WTC11 (cell line): ENCODE measurements around the gene PLA2G4E. TPM values are rescaled to one million over a fixed set of nuclear protein-coding genes. Genes with fewer than 3 reads are reported as not detected.

Experiments used
- ATAC-seq: fragments of 200-7000 bp; cut with Tn5 transposase; 2 replicates; pipeline ENCODE4 v1.10.0; 2021; ENCODE audit warnings: mild to moderate bottlenecking, moderate library complexity
- CTCF ChIA-PET: fragments of 300-600 bp; sonication (Branson Sonifier 250); formaldehyde crosslinking; loops from one replicate; lab custom pipeline; 2021; ENCODE audit warnings: antibody characterized with exemption; lab: Charles Lee
- POLR2A ChIA-PET: fragments of 350-600 bp; sonication (Branson Sonifier 250); formaldehyde crosslinking; loops from one replicate; lab custom pipeline; 2021; ENCODE audit warnings: antibody characterized with exemption; lab: Charles Lee
- DNase-seq: peaks from one replicate; pipeline ENCODE4 v3.0.0; 2021; ENCODE audit warnings: low spot score
- H3K27ac Mint-ChIP-seq: 2 replicates; pipeline ENCODE4 v1.8.0; 2021; ENCODE audit warnings: mixed read lengths
- H3K27me3 Mint-ChIP-seq: 2 replicates; pipeline ENCODE4 v1.8.0; 2021; ENCODE audit warnings: low read depth, mild to moderate bottlenecking, moderate library complexity, mixed read lengths
- H3K36me3 Mint-ChIP-seq: 2 replicates; pipeline ENCODE4 v1.8.0; 2021; ENCODE audit warnings: mixed read lengths
- H3K4me1 Mint-ChIP-seq: 2 replicates; pipeline ENCODE4 v1.8.0; 2022; ENCODE audit warnings: mixed read lengths
- H3K4me3 Mint-ChIP-seq: 2 replicates; pipeline ENCODE4 v1.8.0; 2021; ENCODE audit warnings: mild to moderate bottlenecking, moderate library complexity, mixed read lengths
- H3K9me3 Mint-ChIP-seq: 2 replicates; pipeline ENCODE4 v1.8.0; 2021; ENCODE audit warnings: mixed read lengths
- ATF1 ChIP-seq: sonication (generic); formaldehyde crosslinking; IDR thresholded peaks from 2 replicates; pipeline ENCODE4 v1.8.1; 2023; ENCODE audit warnings: mild to moderate bottlenecking, moderate library complexity, missing genetic modification reagents
- ATF6 ChIP-seq: sonication (generic); formaldehyde crosslinking; IDR thresholded peaks from 2 replicates; pipeline ENCODE4 v1.8.1; 2023; ENCODE audit warnings: mild to moderate bottlenecking, missing genetic modification reagents
- CTCF ChIP-seq: fragments of 200-600 bp; IDR thresholded peaks from 2 replicates; pipeline ENCODE4 v1.8.0; 2022; ENCODE audit warnings: antibody characterized with exemption
- ELF4 ChIP-seq: sonication (generic); formaldehyde crosslinking; IDR thresholded peaks from 2 replicates; pipeline ENCODE4 v1.8.1; 2022; ENCODE audit warnings: low read depth, mild to moderate bottlenecking, moderate library complexity, missing genetic modification reagents
- ERG ChIP-seq: fragments of 250-450 bp; sonication (Bioruptor Pico); IDR thresholded peaks from 2 replicates; pipeline ENCODE4 v1.8.0; 2021; ENCODE audit warnings: mild to moderate bottlenecking
- FOXJ3 ChIP-seq: sonication (generic); formaldehyde crosslinking; IDR thresholded peaks from 2 replicates; pipeline ENCODE4 v1.9.0; 2021; ENCODE audit warnings: missing genetic modification reagents, mild to moderate bottlenecking, borderline replicate concordance
- GTF2I ChIP-seq: fragments of 250-450 bp; sonication (Bioruptor Pico); conservative IDR thresholded peaks from 2 replicates; pipeline ENCODE4 v1.4.0; 2021; ENCODE audit warnings: mild to moderate bottlenecking
- HMGA2 ChIP-seq: fragments of 250-450 bp; sonication (Bioruptor Pico); IDR thresholded peaks from 2 replicates; pipeline ENCODE4 v1.4.0; 2021; ENCODE audit warnings: mild to moderate bottlenecking, moderate library complexity
- KAT7 ChIP-seq: sonication (generic); formaldehyde crosslinking; IDR thresholded peaks from 2 replicates; pipeline ENCODE4 v1.8.1; 2023; ENCODE audit warnings: missing genetic modification reagents, mild to moderate bottlenecking, borderline replicate concordance
- MAX ChIP-seq: sonication (generic); formaldehyde crosslinking; IDR thresholded peaks from 2 replicates; pipeline ENCODE4 v1.8.0; 2022; ENCODE audit warnings: mild to moderate bottlenecking, missing genetic modification reagents
- MLX ChIP-seq: sonication (generic); formaldehyde crosslinking; IDR thresholded peaks from 2 replicates; pipeline ENCODE4 v1.8.1; 2023; ENCODE audit warnings: mild to moderate bottlenecking, missing genetic modification reagents, moderate library complexity
- MXD4 ChIP-seq: fragments of 250-450 bp; sonication (Bioruptor Pico); IDR thresholded peaks from 2 replicates; pipeline ENCODE4 v1.8.0; 2021; ENCODE audit warnings: mild to moderate bottlenecking, moderate library complexity, borderline replicate concordance
- NFATC4 ChIP-seq: fragments of 250-450 bp; sonication (Bioruptor Pico); IDR thresholded peaks from 2 replicates; pipeline ENCODE4 v1.9.0; 2021; ENCODE audit warnings: mild to moderate bottlenecking
- PRDM15 ChIP-seq: sonication (generic); formaldehyde crosslinking; IDR thresholded peaks from 2 replicates; pipeline ENCODE4 v1.8.0; 2022; ENCODE audit warnings: missing genetic modification reagents
- SMAD3 ChIP-seq: sonication (generic); formaldehyde crosslinking; IDR thresholded peaks from 2 replicates; pipeline ENCODE4 v1.8.0; 2022; ENCODE audit warnings: missing genetic modification reagents, mild to moderate bottlenecking, borderline replicate concordance
- SP1 ChIP-seq: sonication (generic); formaldehyde crosslinking; conservative IDR thresholded peaks from 2 replicates; pipeline ENCODE4 v1.8.1; 2022; ENCODE audit warnings: missing genetic modification reagents
- TEAD1 ChIP-seq: sonication (generic); formaldehyde crosslinking; IDR thresholded peaks from 2 replicates; pipeline ENCODE4 v1.8.0; 2022; ENCODE audit warnings: mild to moderate bottlenecking, missing genetic modification reagents
- TEAD4 ChIP-seq: sonication (generic); formaldehyde crosslinking; IDR thresholded peaks from 2 replicates; pipeline ENCODE4 v1.8.0; 2022; ENCODE audit warnings: mild to moderate bottlenecking, missing genetic modification reagents
- ZNF138 ChIP-seq: sonication (generic); formaldehyde crosslinking; conservative IDR thresholded peaks from 2 replicates; pipeline ENCODE4 v1.8.1; 2022; ENCODE audit warnings: mild to moderate bottlenecking, moderate library complexity, missing genetic modification reagents
- ZNF232 ChIP-seq: sonication (generic); formaldehyde crosslinking; IDR thresholded peaks from 2 replicates; pipeline ENCODE4 v1.8.0; 2022; ENCODE audit warnings: mild to moderate bottlenecking, missing genetic modification reagents
- ZNF281 ChIP-seq: sonication (generic); formaldehyde crosslinking; IDR thresholded peaks from 2 replicates; pipeline ENCODE4 v1.8.0; 2023; ENCODE audit warnings: mild to moderate bottlenecking, missing genetic modification reagents
- total RNA-seq: library from RNA; stranded (reverse); gene quantifications from 3 replicates; pipeline ENCODE4 v1.2.3, GENCODE V29; 2021

Gene PLA2G4E
- total RNA-seq, 1 experiment from 2014 or later = not detected

GRCh38 chr15:42046597-42046996 lies 25.8 kb upstream of the PLA2G4E start:
- no peak overlapping the region for H3K27ac Mint-ChIP-seq
- no peaks in the 10 kb centered on the region for H3K36me3 Mint-ChIP-seq
- ATAC-seq (no peak), DNase-seq (no peak)
- H3K4me3 Mint-ChIP-seq = no peak overlapping the region
- H3K27me3 Mint-ChIP-seq = no peaks in the 10 kb centered on the region
- ChIA-PET POLR2A (no interaction called here), CTCF (interaction anchor here (1.0 kb wide), 1 partner anchor 27 kb away, joined by 3 read pairs; no protein-coding TSS in a partner anchor)
- TF ChIP-seq MXD4 = no peak
- TF ChIP-seq ATF1 (CRISPR knock-in tag) = no peak
- TF ChIP-seq PRDM15 = no peak
- TF ChIP-seq SP1 (CRISPR knock-in tag) = no peak
- no peak for TF ChIP-seq MAX (CRISPR knock-in tag)
- no peak for TF ChIP-seq ELF4 (CRISPR knock-in tag)
- H3K4me1 Mint-ChIP-seq = peaks cover 14% of the 10 kb centered on the region
- H3K9me3 Mint-ChIP-seq = no peaks in the 10 kb centered on the region

GRCh38 chr15:42045211-42045615 lies 24.4 kb upstream of the PLA2G4E start:
- no peaks in the 10 kb centered on the region for H3K9me3 Mint-ChIP-seq
- POLR2A ChIA-PET = no interaction called here
- ATAC-seq = no peak
- TF ChIP-seq NFATC4 (no peak), ERG (no peak), ELF4 (CRISPR knock-in tag) (no peak), MLX (CRISPR knock-in tag) (no peak), MAX (CRISPR knock-in tag) (no peak), TEAD1 (CRISPR knock-in tag) (no peak), SMAD3 (CRISPR knock-in tag) (no peak), TEAD4 (CRISPR knock-in tag) (no peak), ZNF138 (CRISPR knock-in tag) (no peak), ATF6 (CRISPR knock-in tag) (no peak), HMGA2 (CRISPR knock-in tag) (no peak), CTCF (no peak), MXD4 (no peak), ZNF232 (no peak), KAT7 (no peak), FOXJ3 (CRISPR knock-in tag) (no peak), GTF2I (CRISPR knock-in tag) (no peak), ZNF281 (CRISPR knock-in tag) (no peak)

More at GRCh38 chr15:42045211-42045615, 24.4 kb upstream of the PLA2G4E start:
- H3K27ac Mint-ChIP-seq = no peak overlapping the region
- DNase-seq = no peak
- CTCF ChIA-PET = interaction anchor here (0.9 kb wide), 1 partner anchor 56 kb away, joined by 3 read pairs; no protein-coding TSS in a partner anchor
- H3K36me3 Mint-ChIP-seq = no peaks in the 10 kb centered on the region
- H3K4me3 Mint-ChIP-seq = no peak overlapping the region
- H3K27me3 Mint-ChIP-seq = no peaks in the 10 kb centered on the region
- peaks cover 19% of the 10 kb centered on the region for H3K4me1 Mint-ChIP-seq
